Keratinocyte (primary cell): ENCODE measurements around the gene TRPM3. TPM values are rescaled to one million over a fixed set of nuclear protein-coding genes. Genes with fewer than 3 reads are reported as not detected.

Experiments used
- DNase-seq: peaks from one replicate; pipeline ENCODE4 v3.0.0-alpha.2; 2011; ENCODE audit warnings: low read depth, missing footprints, low spot score
- FAIRE-seq: peaks from 2 replicates; lab custom pipeline; 2011; peaks lifted over from hg19 to GRCh38; lab: Jason Lieb, UNC
- H2AFZ ChIP-seq: 2 replicates; pipeline ENCODE4 v1.6.0; 2012; ENCODE audit warnings: low read length, control low read depth, inconsistent platforms; ENCODE audit not compliant: control insufficient read depth
- H3K27ac ChIP-seq: 2 replicates; pipeline ENCODE4 v1.5.1; 2011; ENCODE audit warnings: low read length; ENCODE audit not compliant: control insufficient read depth, insufficient read depth
- H3K27me3 ChIP-seq: 3 replicates; pipeline ENCODE4 v1.6.0; 2011; ENCODE audit warnings: low read length; ENCODE audit not compliant: control insufficient read depth, insufficient read depth; ENCODE audit errors: extremely low read depth
- H3K36me3 ChIP-seq, 2 experiments: 2 replicates in 1 of 2; 3 replicates in 1 of 2; pipeline ENCODE4 v1.5.1; 2011; ENCODE audit warnings: low read length in 2 of 2, mild to moderate bottlenecking in 1 of 2; ENCODE audit not compliant: control insufficient read depth in 2 of 2, insufficient read depth in 2 of 2; ENCODE audit errors: extremely low read depth in 1 of 2
- H3K4me1 ChIP-seq: 3 replicates; pipeline ENCODE4 v1.5.1; 2011; ENCODE audit warnings: low read length; ENCODE audit not compliant: control insufficient read depth, insufficient read depth; ENCODE audit errors: extremely low read depth
- H3K4me2 ChIP-seq: 3 replicates; pipeline ENCODE4 v1.6.0; 2011; ENCODE audit warnings: low read depth, low read length; ENCODE audit not compliant: control insufficient read depth, insufficient read depth; ENCODE audit errors: extremely low read depth
- H3K4me3 ChIP-seq, 3 experiments: fragments of 200-600 bp in 1 of 3; sonication (generic) in 1 of 3; 2 replicates in 2 of 3; 3 replicates in 1 of 3; pipeline ENCODE4 v1.5.1; 2011 to 2016; ENCODE audit warnings: low read length in 3 of 3, mild to moderate bottlenecking in 3 of 3, control low read depth in 2 of 3, inconsistent platforms in 1 of 3, low read depth in 1 of 3, mixed read lengths in 1 of 3, mixed run types in 1 of 3, moderate library complexity in 1 of 3; ENCODE audit not compliant: control insufficient read depth in 2 of 3, insufficient read depth in 2 of 3; ENCODE audit errors: extremely low read depth in 1 of 3
- H3K79me2 ChIP-seq: 2 replicates; pipeline ENCODE4 v1.6.0; 2012; ENCODE audit warnings: low read length; ENCODE audit not compliant: control insufficient read depth, insufficient read depth
- H3K9ac ChIP-seq: 3 replicates; pipeline ENCODE4 v1.6.0; 2011; ENCODE audit warnings: low read length; ENCODE audit not compliant: control insufficient read depth, insufficient read depth; ENCODE audit errors: extremely low read depth
- H3K9me1 ChIP-seq: 3 replicates; pipeline ENCODE4 v1.6.0; 2011; ENCODE audit warnings: low read length; ENCODE audit not compliant: control insufficient read depth, insufficient read depth; ENCODE audit errors: extremely low read depth
- H3K9me3 ChIP-seq: 2 replicates; pipeline ENCODE4 v1.5.1; 2012; ENCODE audit warnings: low read depth, low read length; ENCODE audit not compliant: control insufficient read depth
- H4K20me1 ChIP-seq: 3 replicates; pipeline ENCODE4 v1.6.0; 2011; ENCODE audit warnings: low read length; ENCODE audit not compliant: control insufficient read depth, insufficient read depth; ENCODE audit errors: extremely low read depth
- EZH2 ChIP-seq: IDR thresholded peaks from one replicate; pipeline ENCODE4 v1.6.1; 2012; ENCODE audit warnings: inconsistent platforms, mild to moderate bottlenecking, low read length, moderate library complexity
- dilution Hi-C: fragments of 300-500 bp; cut with MboI; formaldehyde crosslinking; loops from one replicate; pipeline ENCODE4 v1.7.0; 2020; ENCODE audit warnings: low sequenced_read_pairs; ENCODE audit not compliant: extremely low pct_ligation_motif_present
- polyA plus RNA-seq, 5 experiments: library from polyadenylated mRNA; depleted of rRNA in 3 of 5; stranded (reverse) in 3 of 5; stranded (forward) in 1 of 5; unstranded in 1 of 5; fragments of >200 nt; gene quantifications; 1 replicate in 1 of 5; 2 replicates in 3 of 5; 3 replicates in 1 of 5; pipeline versions ENCODE4 v1.2.1 to v1.2.3, GENCODE V29; 2011 to 2012; ENCODE audit warnings: missing spikeins in 2 of 5, low read depth in 1 of 5, low replicate concordance in 1 of 5
- TF ChIP-seq, protein P1 (sequence below), 3 experiments: IDR thresholded peaks in 1 of 3; conservative IDR thresholded peaks in 1 of 3; optimal IDR thresholded peaks in 1 of 3; 2 replicates in 2 of 3; 3 replicates in 1 of 3; pipeline versions ENCODE3 to v1.5.1; 2011; ENCODE audit warnings: low read length in 3 of 3, mild to moderate bottlenecking in 3 of 3, moderate library complexity in 2 of 3, control low read depth in 1 of 3, inconsistent platforms in 1 of 3; ENCODE audit not compliant: insufficient read depth in 2 of 3; ENCODE audit errors: extremely low read depth in 1 of 3

Gene TRPM3
- polyA plus RNA-seq, 1 donor (not counting 4 experiments of a cell fraction or from before 2014, with no cell fraction given): 0.03 TPM

DNA sequence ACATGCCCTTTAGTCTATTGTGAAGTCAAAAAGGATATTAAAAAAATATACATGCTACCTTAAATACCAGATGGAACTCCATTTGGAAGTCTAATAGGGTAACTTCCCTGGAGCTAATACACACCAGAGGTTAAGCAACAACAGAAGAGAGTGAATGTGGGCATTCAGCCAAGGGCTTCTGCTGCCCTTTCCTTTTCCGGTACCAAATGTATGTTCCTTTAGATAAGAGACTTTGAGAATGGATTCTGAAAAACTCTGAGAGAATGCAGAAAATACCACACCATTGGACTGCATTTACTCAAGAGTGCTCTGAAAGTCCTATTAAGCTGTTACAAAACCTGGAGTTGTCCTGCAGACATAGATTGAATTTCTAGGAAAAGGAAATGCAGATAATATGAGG is 23.8 kb upstream of the TRPM3 start:
- Histone ChIP-seq H3K4me3 (no peak overlapping the region), H3K9me3 (no peaks in the 10 kb centered on the region), H3K9ac (no peak overlapping the region), H3K9me1 (no peaks in the 10 kb centered on the region), H4K20me1 (no peaks in the 10 kb centered on the region), H3K27me3 (no peaks in the 10 kb centered on the region), H3K27ac (no peak overlapping the region), H3K4me1 (peaks cover 4% of the 10 kb centered on the region), H3K4me2 (no peak overlapping the region), H3K79me2 (no peaks in the 10 kb centered on the region), H2AFZ (no peak overlapping the region), H3K36me3 (no peaks in the 10 kb centered on the region)
- dilution Hi-C loops: no loop called here
- no peak for DNase-seq
- TF ChIP-seq, protein P1, sequence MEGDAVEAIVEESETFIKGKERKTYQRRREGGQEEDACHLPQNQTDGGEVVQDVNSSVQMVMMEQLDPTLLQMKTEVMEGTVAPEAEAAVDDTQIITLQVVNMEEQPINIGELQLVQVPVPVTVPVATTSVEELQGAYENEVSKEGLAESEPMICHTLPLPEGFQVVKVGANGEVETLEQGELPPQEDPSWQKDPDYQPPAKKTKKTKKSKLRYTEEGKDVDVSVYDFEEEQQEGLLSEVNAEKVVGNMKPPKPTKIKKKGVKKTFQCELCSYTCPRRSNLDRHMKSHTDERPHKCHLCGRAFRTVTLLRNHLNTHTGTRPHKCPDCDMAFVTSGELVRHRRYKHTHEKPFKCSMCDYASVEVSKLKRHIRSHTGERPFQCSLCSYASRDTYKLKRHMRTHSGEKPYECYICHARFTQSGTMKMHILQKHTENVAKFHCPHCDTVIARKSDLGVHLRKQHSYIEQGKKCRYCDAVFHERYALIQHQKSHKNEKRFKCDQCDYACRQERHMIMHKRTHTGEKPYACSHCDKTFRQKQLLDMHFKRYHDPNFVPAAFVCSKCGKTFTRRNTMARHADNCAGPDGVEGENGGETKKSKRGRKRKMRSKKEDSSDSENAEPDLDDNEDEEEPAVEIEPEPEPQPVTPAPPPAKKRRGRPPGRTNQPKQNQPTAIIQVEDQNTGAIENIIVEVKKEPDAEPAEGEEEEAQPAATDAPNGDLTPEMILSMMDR (optimal IDR thresholded peaks at IDR 0.05 in 1 of 3, IDR thresholded peaks at IDR 0.05 in 1 of 3, conservative IDR thresholded peaks at IDR 0.05 in 1 of 3; ENCODE audit: extremely low read depth in 1 of 3, insufficient read depth in 2 of 3, low read length in 3 of 3): no peak
- TF ChIP-seq EZH2: no peak
- no peak for FAIRE-seq

DNA sequence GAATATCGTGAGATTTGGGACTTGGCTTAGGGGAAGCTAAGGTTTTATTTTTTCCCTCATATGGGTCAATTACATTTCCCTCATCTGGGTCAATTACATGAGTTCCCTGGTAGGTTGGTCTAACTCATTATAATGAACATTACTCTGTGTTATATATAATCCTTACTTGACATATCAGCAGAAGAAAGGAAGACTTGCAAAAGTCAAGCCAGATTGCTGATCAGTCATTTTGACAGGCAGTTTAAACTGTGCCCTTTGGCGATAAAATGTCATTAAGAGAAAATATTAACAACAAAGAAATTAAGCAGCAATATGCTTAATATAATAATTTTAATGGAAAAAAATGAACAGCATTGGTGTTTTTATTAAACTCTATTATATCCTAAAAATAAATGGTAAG is 23.1 kb upstream of the TRPM3 start:
- no peak overlapping the region for H3K27ac ChIP-seq
- no peak for FAIRE-seq

More for the DNA sequence above, 23.1 kb upstream of the TRPM3 start:
- dilution Hi-C loops: no loop called here
- Histone ChIP-seq H3K4me2 (no peak overlapping the region), H3K9ac (no peak overlapping the region), H3K9me3 (no peaks in the 10 kb centered on the region), H3K9me1 (no peaks in the 10 kb centered on the region), H3K27me3 (no peaks in the 10 kb centered on the region), H3K79me2 (no peaks in the 10 kb centered on the region), H3K4me1 (peaks cover 4% of the 10 kb centered on the region), H3K4me3 (no peak overlapping the region), H2AFZ (no peak overlapping the region), H4K20me1 (no peaks in the 10 kb centered on the region), H3K36me3 (no peaks in the 10 kb centered on the region)
- TF ChIP-seq EZH2: no peak
- TF ChIP-seq, protein P1 (optimal IDR thresholded peaks at IDR 0.05 in 1 of 3, IDR thresholded peaks at IDR 0.05 in 1 of 3, conservative IDR thresholded peaks at IDR 0.05 in 1 of 3; ENCODE audit: extremely low read depth in 1 of 3, insufficient read depth in 2 of 3, low read length in 3 of 3): no peak
- no peak for DNase-seq
